Parathyroid adenoma (tissue), 2 donors: ENCODE measurements around the gene YOD1.

Source experiments
- H2AFZ ChIP-seq: fragments of 300-600 bp; sonication (generic); one replicate; pipeline ENCODE4 v1.7.0; 2017; ENCODE audit warnings: antibody characterized with exemption, mild to moderate bottlenecking
- H3K27ac ChIP-seq: fragments of 300-600 bp; sonication (generic); one replicate; pipeline ENCODE4 v1.7.0; 2017
- H3K27me3 ChIP-seq: fragments of 300-600 bp; sonication (generic); one replicate; pipeline ENCODE4 v1.7.0; 2017; ENCODE audit warnings: low read length; ENCODE audit not compliant: control insufficient read depth, insufficient read depth
- H3K36me3 ChIP-seq: fragments of 300-600 bp; sonication (generic); one replicate; pipeline ENCODE4 v1.7.0; 2017; ENCODE audit warnings: low read length; ENCODE audit not compliant: control insufficient read depth, insufficient read depth
- H3K4me1 ChIP-seq: fragments of 300-600 bp; sonication (generic); one replicate; pipeline ENCODE4 v1.7.0; 2017; ENCODE audit warnings: control low read depth
- H3K4me2 ChIP-seq: fragments of 300-600 bp; sonication (generic); one replicate; pipeline ENCODE4 v1.7.0; 2017; ENCODE audit warnings: low read length
- H3K4me3 ChIP-seq: fragments of 300-600 bp; sonication (generic); one replicate; pipeline ENCODE4 v1.7.0; 2017; ENCODE audit warnings: low read depth, low read length
- H3K79me2 ChIP-seq: fragments of 300-600 bp; sonication (generic); one replicate; pipeline ENCODE4 v1.7.0; 2017; ENCODE audit warnings: control low read depth
- H3K9ac ChIP-seq: fragments of 300-600 bp; sonication (generic); one replicate; pipeline ENCODE4 v1.7.0; 2017; ENCODE audit warnings: mild to moderate bottlenecking
- H3K9me3 ChIP-seq: fragments of 300-600 bp; sonication (generic); one replicate; pipeline ENCODE4 v1.7.0; 2017; ENCODE audit warnings: low read length; ENCODE audit not compliant: control insufficient read depth
- CTCF ChIP-seq: fragments of 300-600 bp; sonication (generic); IDR thresholded peaks from one replicate; pipeline ENCODE4 v1.7.0; 2017; ENCODE audit warnings: antibody characterized with exemption, mild to moderate bottlenecking
- donor health status: primary hyperparathyroidism.

The YOD1 gene

GRCh38 chr1:207069858-207070506 lies 19.0 kb upstream of the YOD1 start:
- Histone ChIP-seq H3K27me3 (no peaks in the 10 kb centered on the region), H3K27ac (no peak overlapping the region), H3K9ac (no peak overlapping the region), H3K4me1 (no peaks in the 10 kb centered on the region), H3K4me3 (no peak overlapping the region), H3K36me3 (no peaks in the 10 kb centered on the region), H3K4me2 (no peak overlapping the region), H2AFZ (no peak overlapping the region), H3K79me2 (no peaks in the 10 kb centered on the region), H3K9me3 (no peaks in the 10 kb centered on the region)
- TF ChIP-seq CTCF, result no peak

- Histone ChIP-seq H3K27me3 (no peaks in the 10 kb centered on the region), H3K4me1 (no peaks in the 10 kb centered on the region), H3K4me2 (no peak overlapping the region), H3K27ac (no peak overlapping the region), H3K9ac (no peak overlapping the region), H3K79me2 (no peaks in the 10 kb centered on the region), H3K9me3 (no peaks in the 10 kb centered on the region), H3K4me3 (no peak overlapping the region), H2AFZ (no peak overlapping the region), H3K36me3 (no peaks in the 10 kb centered on the region)
- TF ChIP-seq CTCF, result no peak
Measured at GRCh38 chr1:207069061-207069460, 18.1 kb upstream of the YOD1 start.

GRCh38 chr1:207067665-207068064 lies 16.7 kb upstream of the YOD1 start:
- Histone ChIP-seq H3K9ac (no peak overlapping the region), H3K9me3 (no peaks in the 10 kb centered on the region), H3K4me2 (no peak overlapping the region), H3K27me3 (no peaks in the 10 kb centered on the region), H3K79me2 (no peaks in the 10 kb centered on the region), H3K4me1 (no peaks in the 10 kb centered on the region), H3K4me3 (no peak overlapping the region), H2AFZ (no peak overlapping the region), H3K27ac (no peak overlapping the region), H3K36me3 (no peaks in the 10 kb centered on the region)
- no peak for TF ChIP-seq CTCF

GRCh38 chr1:207067185-207067584 lies 16.2 kb upstream of the YOD1 start:
- no peak for TF ChIP-seq CTCF
- no peak overlapping the region for H3K4me2 ChIP-seq
- H3K9me3 ChIP-seq, result no peaks in the 10 kb centered on the region
- H2AFZ ChIP-seq, result no peak overlapping the region
- no peaks in the 10 kb centered on the region for H3K27me3 ChIP-seq
- no peaks in the 10 kb centered on the region for H3K79me2 ChIP-seq
- no peaks in the 10 kb centered on the region for H3K4me1 ChIP-seq
- no peaks in the 10 kb centered on the region for H3K36me3 ChIP-seq
- no peak overlapping the region for H3K4me3 ChIP-seq
- no peak overlapping the region for H3K9ac ChIP-seq
- no peak overlapping the region for H3K27ac ChIP-seq

GRCh38 chr1:207064561-207064960 lies 13.6 kb upstream of the YOD1 start:
- H3K9ac ChIP-seq, result no peak overlapping the region
- H3K4me2 ChIP-seq, result no peak overlapping the region
- no peak for TF ChIP-seq CTCF
- no peak overlapping the region for H3K4me3 ChIP-seq
- no peaks in the 10 kb centered on the region for H3K27me3 ChIP-seq
- H3K9me3 ChIP-seq, result no peaks in the 10 kb centered on the region
- H3K4me1 ChIP-seq, result no peaks in the 10 kb centered on the region
- H2AFZ ChIP-seq, result no peak overlapping the region
- no peaks in the 10 kb centered on the region for H3K36me3 ChIP-seq
- H3K27ac ChIP-seq, result no peak overlapping the region
- no peaks in the 10 kb centered on the region for H3K79me2 ChIP-seq
